HL-60 (cell line): Measurements from ENCODE around the gene ADAM15.

Source experiments
- DNase-seq, 2 experiments: peaks; one replicate each; pipeline ENCODE4 v3.0.0-alpha.2; 2010 to 2020; ENCODE audit warnings: low read depth in 1 of 2, low spot score in 1 of 2
- H3K27ac ChIP-seq: fragments of 250-450 bp; sonication (Bioruptor Pico); replicated peaks from 2 replicates; pipeline ENCODE4 v1.5.1; 2020; ENCODE audit warnings: mild to moderate bottlenecking, moderate library complexity
- H3K27me3 ChIP-seq: fragments of 250-450 bp; sonication (Bioruptor Pico); 2 replicates; pipeline ENCODE4 v1.5.1; 2021; ENCODE audit warnings: mild to moderate bottlenecking, moderate library complexity; ENCODE audit not compliant: insufficient read depth, poor library complexity, severe bottlenecking
- H3K4me3 ChIP-seq: replicated peaks from 2 replicates; pipeline ENCODE4 v1.5.1; 2011; ENCODE audit warnings: mild to moderate bottlenecking, control low read depth, low read length; ENCODE audit not compliant: insufficient read depth
- GABPA ChIP-seq: IDR thresholded peaks from 2 replicates; pipeline ENCODE4 v1.6.1; 2012; ENCODE audit warnings: low read depth
- POLR2AphosphoS5 ChIP-seq: IDR thresholded peaks from 2 replicates; pipeline ENCODE4 v1.6.1; 2012; ENCODE audit warnings: low read depth
- SPI1 ChIP-seq: IDR thresholded peaks from 2 replicates; pipeline ENCODE4 v1.6.1; 2012; ENCODE audit warnings: low read depth, mild to moderate bottlenecking, borderline replicate concordance
- TF ChIP-seq, protein P1 (sequence below): IDR thresholded peaks from 2 replicates; pipeline ENCODE4 v1.6.1; 2012; ENCODE audit warnings: low read depth; ENCODE audit not compliant: insufficient replicate concordance
- TF ChIP-seq, protein P2 (sequence below): IDR thresholded peaks from one replicate; pipeline ENCODE4 v1.5.1; 2011; ENCODE audit warnings: low read length, control low read depth, inconsistent platforms; ENCODE audit not compliant: insufficient read depth

Gene ADAM15

DNA sequence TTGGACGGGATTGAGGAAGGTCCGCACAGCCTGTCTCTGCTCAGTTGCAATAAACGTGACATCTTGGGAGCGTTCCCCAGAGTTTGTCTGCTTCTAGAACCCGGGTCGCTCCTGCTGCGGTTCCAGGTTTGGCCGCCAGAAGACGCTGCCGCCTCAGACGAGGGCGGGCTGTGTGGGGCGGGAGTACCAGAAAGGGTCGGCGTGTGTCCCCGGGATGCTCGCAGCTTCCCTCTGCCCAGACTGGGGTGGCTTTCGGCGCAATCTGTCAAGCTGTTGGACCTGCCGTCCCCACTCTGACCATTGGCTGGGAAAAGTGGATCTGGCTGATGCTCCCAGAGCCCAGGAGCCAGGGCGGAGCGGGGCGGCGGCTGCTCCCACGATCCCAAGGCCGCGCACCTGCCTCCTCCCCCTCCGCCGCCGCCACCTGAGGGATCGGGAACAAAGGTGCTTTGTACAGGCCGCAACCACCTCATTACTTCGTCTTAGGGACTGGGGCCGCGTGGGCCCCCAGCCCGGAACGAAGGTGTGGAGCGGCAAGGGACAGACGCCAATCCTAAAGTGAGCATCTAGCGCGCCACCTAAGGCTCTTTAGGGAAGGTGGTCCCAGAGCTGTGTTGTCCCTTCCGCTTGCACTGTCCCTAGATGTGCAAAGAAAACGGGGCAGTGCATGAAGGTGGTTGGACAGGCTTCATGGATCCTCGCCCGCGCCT, 11.7 kb downstream of the ADAM15 start:
- peak in 1 of 2 experiments; percentile 50 for DNase-seq
- no peak; the same call in 1 of the 2 replicates for TF ChIP-seq POLR2AphosphoS5
- TF ChIP-seq, protein P1, sequence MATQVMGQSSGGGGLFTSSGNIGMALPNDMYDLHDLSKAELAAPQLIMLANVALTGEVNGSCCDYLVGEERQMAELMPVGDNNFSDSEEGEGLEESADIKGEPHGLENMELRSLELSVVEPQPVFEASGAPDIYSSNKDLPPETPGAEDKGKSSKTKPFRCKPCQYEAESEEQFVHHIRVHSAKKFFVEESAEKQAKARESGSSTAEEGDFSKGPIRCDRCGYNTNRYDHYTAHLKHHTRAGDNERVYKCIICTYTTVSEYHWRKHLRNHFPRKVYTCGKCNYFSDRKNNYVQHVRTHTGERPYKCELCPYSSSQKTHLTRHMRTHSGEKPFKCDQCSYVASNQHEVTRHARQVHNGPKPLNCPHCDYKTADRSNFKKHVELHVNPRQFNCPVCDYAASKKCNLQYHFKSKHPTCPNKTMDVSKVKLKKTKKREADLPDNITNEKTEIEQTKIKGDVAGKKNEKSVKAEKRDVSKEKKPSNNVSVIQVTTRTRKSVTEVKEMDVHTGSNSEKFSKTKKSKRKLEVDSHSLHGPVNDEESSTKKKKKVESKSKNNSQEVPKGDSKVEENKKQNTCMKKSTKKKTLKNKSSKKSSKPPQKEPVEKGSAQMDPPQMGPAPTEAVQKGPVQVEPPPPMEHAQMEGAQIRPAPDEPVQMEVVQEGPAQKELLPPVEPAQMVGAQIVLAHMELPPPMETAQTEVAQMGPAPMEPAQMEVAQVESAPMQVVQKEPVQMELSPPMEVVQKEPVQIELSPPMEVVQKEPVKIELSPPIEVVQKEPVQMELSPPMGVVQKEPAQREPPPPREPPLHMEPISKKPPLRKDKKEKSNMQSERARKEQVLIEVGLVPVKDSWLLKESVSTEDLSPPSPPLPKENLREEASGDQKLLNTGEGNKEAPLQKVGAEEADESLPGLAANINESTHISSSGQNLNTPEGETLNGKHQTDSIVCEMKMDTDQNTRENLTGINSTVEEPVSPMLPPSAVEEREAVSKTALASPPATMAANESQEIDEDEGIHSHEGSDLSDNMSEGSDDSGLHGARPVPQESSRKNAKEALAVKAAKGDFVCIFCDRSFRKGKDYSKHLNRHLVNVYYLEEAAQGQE, result no peak
- TF ChIP-seq, protein P2, sequence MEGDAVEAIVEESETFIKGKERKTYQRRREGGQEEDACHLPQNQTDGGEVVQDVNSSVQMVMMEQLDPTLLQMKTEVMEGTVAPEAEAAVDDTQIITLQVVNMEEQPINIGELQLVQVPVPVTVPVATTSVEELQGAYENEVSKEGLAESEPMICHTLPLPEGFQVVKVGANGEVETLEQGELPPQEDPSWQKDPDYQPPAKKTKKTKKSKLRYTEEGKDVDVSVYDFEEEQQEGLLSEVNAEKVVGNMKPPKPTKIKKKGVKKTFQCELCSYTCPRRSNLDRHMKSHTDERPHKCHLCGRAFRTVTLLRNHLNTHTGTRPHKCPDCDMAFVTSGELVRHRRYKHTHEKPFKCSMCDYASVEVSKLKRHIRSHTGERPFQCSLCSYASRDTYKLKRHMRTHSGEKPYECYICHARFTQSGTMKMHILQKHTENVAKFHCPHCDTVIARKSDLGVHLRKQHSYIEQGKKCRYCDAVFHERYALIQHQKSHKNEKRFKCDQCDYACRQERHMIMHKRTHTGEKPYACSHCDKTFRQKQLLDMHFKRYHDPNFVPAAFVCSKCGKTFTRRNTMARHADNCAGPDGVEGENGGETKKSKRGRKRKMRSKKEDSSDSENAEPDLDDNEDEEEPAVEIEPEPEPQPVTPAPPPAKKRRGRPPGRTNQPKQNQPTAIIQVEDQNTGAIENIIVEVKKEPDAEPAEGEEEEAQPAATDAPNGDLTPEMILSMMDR, result no peak
- no peak for TF ChIP-seq SPI1
- TF ChIP-seq GABPA, result no peak
- Histone ChIP-seq H3K4me3 (no peak overlapping the region; the same call in 1 of the 2 replicates), H3K27ac (no peak overlapping the region), H3K27me3 (no peaks in the 10 kb centered on the region)

DNA sequence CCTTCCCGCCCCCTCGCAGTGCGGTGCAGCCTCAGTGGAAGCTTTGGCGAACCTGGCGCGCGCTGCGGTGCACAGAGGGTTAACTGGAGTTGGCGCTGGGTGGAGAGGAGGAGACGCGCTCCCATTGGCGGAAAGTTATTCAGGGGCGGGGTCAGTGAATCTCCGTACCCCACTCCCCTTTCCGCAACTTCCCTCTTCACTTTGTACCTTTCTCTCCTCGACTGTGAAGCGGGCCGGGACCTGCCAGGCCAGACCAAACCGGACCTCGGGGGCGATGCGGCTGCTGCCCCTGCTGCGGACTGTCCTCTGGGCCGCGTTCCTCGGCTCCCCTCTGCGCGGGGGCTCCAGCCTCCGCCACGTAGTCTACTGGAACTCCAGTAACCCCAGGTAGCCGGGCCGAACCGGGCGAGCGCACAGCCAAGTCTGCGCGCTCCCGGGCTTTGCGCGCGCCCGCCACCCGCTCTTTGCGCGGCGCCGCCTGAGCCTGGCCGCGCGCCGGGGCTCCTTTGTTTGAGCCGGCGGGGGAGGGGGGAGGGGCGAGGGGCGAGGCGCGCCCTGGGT, 12.5 kb downstream of the ADAM15 start, which contains the start of gene EFNA4:
TSS of gene EFNA4 (plus strand) at position 191 of the 561 bp plus-strand sequence. CDS start at position 275, 84 bp downstream.
- TF ChIP-seq, protein P1, result peak; percentile 12
- TF ChIP-seq POLR2AphosphoS5, result 0 out of 2 replicates have a peak, but pooled peaks have one; percentile 14
- TF ChIP-seq, protein P2, result no peak
- Histone ChIP-seq H3K27me3 (no peaks in the 10 kb centered on the region), H3K27ac (no peak within 1 kb of the TSS)

DNA sequence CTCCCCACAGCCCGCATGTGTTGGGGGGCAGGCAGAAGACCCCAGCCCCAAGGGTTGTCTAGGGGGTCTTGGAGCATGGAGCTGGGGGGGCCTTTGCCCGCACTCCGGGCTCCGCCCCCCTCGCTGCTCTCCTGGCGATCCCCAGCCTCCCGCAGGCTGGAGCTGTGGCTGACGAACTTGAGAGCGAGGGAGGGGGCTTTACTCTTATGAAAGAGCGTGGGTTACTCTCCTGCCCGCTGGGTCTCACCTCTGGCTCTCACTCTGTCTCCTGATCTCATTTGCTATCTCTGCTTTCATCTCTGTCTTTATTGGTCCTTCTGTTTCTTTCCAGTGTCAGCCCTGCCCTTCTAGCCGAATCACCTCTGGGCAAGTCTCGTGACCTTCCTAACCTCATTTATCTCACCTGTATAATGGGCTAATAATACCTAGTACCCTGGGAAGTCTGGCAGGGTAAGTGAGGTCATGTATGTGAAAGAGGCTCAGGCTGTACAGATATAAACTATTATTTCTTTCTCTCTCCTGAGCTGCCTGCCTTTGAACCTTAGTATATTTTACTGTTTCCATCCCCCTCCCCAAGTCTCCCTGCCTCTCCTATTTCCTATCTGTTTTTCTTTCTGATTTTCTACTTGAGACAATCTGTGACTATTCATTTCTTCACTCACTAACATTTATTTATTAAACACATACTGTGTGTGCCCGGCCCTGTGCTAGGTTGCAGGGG, 13.2 kb downstream of the ADAM15 start:
- Histone ChIP-seq H3K27me3 (no peaks in the 10 kb centered on the region), H3K4me3 (peak overlapping the region; percentile 53), H3K27ac (no peak overlapping the region)
- no peak for DNase-seq
- TF ChIP-seq POLR2AphosphoS5 (no peak), SPI1 (no peak), GABPA (no peak)
- TF ChIP-seq, protein P2, result no peak
- TF ChIP-seq, protein P1, result no peak

More for the DNA sequence above, 12.5 kb downstream of the ADAM15 start, which contains the start of gene EFNA4:
- peak within 1 kb of the TSS; percentile 53 for H3K4me3 ChIP-seq
- DNase-seq, result peak; percentile 81 to 90
